Measurements from ENCODE around the gene LBX1. TPM values are rescaled to one million over a fixed set of nuclear protein-coding genes. Genes with fewer than 3 reads are reported as not detected.

LBX1 gene
- total RNA-seq, 1 experiment from 2014 or later = not detected

DNA sequence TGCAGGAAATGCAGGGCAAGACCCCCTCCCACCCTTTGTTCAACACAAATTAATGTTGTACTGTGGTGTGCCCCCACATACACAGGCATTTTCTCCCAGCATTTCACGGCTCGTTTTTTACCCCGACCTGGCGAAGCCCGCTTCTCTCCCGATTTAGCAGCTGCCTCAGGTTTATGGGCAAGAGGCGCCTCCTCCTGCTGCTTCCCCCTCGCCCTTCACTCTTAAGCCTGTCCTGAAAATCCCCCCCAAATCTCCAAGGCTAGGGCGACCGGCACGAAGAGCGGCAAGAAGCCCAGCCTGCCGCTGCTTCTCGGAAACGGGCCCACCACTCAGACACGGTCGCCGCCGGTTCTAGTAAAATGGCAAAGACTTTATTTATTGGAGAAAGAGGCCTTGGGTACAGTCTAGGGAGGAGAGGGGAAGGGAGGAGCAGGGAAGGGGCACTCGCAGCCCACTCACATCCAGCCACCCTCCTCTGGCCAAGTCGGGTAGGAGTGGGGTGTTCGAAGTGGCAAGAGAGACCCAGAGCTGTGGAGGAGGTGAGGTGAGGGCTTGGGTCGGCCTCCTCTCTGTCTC, 3.3 kb downstream of the LBX1 start:
- Histone ChIP-seq H3K4me1 (replicated peaks) (peaks cover 12% of the 10 kb centered on the region), H3K9me3 (replicated peaks) (peaks cover 4% of the 10 kb centered on the region; the same call in 1 of the 2 replicates), H3K27me3 (replicated peaks) (peaks cover 100% of the 10 kb centered on the region), H3K36me3 (no peaks in the 10 kb centered on the region), H3K27ac (no peak overlapping the region), H3K4me3 (no peak overlapping the region)
- DNase-seq (ENCODE audit: low read depth in 1 of 2, low spot score in 2 of 2) = no peak

DNA sequence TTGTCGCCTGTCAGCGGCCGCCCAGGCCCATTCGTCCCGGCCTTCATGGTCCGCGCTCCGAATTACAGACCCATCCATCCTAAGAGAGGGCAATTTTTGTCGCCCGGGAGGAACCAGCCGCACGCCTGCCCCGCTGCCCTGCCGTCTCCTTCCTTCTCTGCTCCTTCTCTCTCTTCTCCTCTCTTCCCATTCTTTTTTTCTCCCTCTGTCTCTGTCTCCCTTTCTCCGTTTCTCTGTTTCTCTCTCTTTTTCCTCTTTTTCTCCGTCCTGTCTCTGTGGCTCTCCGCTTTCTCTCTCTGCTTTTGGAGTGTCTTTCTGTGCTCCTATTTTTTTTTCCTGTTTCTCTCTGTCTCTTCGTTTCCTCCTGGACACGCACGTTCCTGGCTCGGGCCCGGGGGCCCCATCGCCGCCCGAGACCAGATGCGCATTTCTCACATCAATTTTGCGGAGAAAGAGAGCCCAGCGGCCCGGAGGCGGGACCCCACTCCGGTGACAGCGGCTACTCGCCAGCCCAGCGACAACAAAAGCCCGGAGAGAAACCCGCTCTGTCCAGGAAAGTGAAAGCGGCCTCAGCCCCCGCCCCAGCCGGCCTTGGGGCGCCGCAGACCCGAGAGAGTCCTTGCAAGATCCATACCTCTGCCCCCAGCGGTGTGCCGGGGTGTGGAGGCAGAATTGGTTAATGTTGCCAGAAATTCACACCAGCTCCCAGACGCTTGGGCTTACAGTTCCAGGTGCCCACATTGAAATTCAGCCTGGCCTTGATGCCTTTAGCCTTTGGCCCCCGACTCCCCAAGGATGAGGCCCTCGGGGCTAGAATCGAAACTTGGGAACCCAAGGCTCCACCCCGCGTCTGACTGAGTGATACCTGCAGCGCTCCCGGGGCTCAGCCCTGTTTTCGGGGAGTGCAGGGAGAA, 4.1 kb downstream of the LBX1 start:
- no peak overlapping the region for H3K4me3 ChIP-seq
- H3K9me3 ChIP-seq (replicated peaks) = peaks cover 4% of the 10 kb centered on the region; the same call in 1 of the 2 replicates
- H3K4me1 ChIP-seq (replicated peaks) = peaks cover 12% of the 10 kb centered on the region
- H3K27me3 ChIP-seq (replicated peaks) = peaks cover 100% of the 10 kb centered on the region
- no peaks in the 10 kb centered on the region for H3K36me3 ChIP-seq
- no peak overlapping the region for H3K27ac ChIP-seq
- DNase-seq (ENCODE audit: low read depth in 1 of 2, low spot score in 2 of 2) = no peak

DNA sequence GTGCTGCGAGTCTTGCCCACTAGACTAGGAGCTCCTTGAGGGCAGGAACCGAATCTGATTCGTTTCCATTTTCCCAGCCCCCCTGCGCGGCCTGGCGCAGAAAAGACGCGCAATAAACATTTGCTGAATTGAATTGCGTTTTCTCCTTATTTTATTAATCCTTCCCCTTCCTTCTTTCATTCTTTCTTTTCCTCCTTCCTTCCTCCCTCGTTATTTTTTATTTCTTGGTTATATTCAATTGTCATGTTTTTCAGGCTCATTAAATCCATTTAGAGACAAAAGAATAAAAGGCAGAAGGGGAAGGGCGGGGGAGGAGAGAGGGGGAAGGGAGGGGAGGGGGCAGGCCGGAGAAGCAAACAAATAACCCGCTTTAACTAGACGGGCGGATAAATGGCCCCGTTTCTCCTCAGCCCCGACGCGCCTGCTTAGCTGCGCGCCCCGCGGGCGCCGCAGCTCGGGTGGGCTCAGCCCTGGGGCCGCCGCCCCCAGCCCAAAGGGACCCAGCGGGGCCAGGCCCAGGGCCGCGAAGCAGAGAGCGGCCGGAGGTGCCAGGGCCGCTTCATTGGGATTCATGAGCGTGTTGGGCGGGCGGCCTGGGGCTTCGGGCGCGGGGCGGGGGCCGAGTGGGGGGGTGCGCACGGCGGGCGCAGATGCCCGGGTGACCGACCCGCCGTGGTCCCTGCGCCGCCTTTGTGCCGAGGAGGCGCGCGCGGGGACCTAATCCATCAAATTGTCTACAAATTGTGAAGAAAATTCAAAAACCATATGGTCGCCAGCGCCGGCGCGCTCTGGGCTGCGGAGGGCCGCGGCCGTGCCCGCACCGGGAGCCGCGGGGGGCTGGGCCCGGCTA, 5.0 kb downstream of the LBX1 start:
- no peak for DNase-seq (ENCODE audit: low read depth in 1 of 2, low spot score in 2 of 2)
- Histone ChIP-seq H3K36me3 (no peaks in the 10 kb centered on the region), H3K27me3 (replicated peaks) (peaks cover 100% of the 10 kb centered on the region), H3K4me1 (replicated peaks) (peaks cover 12% of the 10 kb centered on the region), H3K27ac (no peak overlapping the region), H3K4me3 (no peak overlapping the region), H3K9me3 (replicated peaks) (peaks cover 4% of the 10 kb centered on the region; the same call in 1 of the 2 replicates)

DNA sequence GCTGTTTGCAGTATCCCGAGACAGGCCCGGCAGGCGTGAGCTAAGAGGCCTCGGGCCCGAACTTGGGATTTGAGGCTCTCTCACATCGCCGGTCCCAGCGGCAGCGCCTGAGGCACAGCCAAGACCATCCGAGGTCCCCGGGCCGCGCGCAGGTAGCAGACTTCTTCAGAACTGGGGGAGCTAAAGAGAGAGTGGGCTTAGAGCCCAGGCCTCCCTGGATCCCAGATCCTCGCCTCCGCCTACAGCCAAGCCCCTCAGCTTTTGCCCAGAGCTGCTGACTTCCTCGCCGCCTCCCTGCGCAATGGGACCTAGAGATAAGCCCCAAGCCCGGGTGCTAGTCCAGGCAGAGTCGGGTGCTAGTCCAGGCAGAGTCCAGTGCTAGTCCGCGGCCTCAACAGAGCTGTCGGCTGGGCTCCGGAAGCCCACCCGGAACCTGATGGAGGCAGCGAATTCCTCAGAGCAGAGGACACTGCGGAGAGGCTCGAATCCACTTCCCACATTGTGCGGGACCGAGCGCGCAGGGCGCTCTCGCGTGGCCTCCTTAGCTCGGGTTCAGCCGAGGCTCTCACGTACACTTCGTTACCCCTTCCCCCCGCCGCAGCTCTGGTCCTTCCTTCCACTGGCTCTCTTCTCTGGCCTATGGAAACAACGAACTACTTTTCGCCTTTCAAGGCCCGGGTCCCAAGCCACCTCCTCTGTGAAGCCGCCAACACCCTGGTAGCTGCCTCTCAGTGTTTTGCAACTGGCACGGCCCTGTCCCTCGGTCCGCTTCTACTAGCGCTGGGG, 5.8 kb downstream of the LBX1 start:
- no peak overlapping the region for H3K4me3 ChIP-seq
- DNase-seq (ENCODE audit: low read depth in 1 of 2, low spot score in 2 of 2) = no peak
- peaks cover 4% of the 10 kb centered on the region; the same call in 1 of the 2 replicates for H3K9me3 ChIP-seq (replicated peaks)
- no peak overlapping the region for H3K27ac ChIP-seq
- H3K4me1 ChIP-seq (replicated peaks) = peaks cover 12% of the 10 kb centered on the region
- H3K27me3 ChIP-seq (replicated peaks) = peaks cover 100% of the 10 kb centered on the region
- no peaks in the 10 kb centered on the region for H3K36me3 ChIP-seq

DNA sequence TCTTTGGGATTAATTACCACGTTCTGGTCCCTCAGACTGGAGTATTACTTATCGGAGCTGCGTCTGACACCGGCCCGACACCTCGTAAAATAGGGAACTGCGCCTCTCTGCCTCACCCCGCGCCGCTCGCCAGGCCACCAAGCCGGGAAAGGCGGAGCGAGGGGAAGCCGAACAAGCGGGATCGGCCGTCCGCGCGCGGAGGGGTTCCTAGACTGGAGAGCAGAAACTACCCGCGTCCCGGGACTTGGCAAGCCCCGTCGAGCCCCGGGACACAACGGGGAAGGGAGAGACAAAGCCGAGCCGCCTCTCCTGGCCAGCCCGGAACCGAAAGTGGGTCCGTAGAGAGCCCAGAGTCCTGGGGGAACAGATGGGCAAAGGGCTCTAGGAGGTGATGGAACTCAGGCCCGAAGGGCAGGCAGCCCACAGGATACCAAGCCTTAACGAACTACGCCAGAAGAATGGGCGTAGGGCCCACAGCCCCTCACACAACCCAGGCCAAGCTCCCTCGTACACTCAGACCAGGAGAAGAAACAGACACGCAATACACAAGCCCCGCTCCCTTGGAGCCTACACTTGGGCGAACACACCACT, 6.5 kb downstream of the LBX1 start:
- Histone ChIP-seq H3K4me3 (no peak overlapping the region; the same call in 1 of the 2 replicates), H3K27me3 (replicated peaks) (peaks cover 100% of the 10 kb centered on the region), H3K9me3 (replicated peaks) (peaks cover 4% of the 10 kb centered on the region; the same call in 1 of the 2 replicates), H3K27ac (no peak overlapping the region), H3K4me1 (replicated peaks) (peaks cover 12% of the 10 kb centered on the region), H3K36me3 (no peaks in the 10 kb centered on the region)
- no peak for DNase-seq (ENCODE audit: low read depth in 1 of 2, low spot score in 2 of 2)

DNA sequence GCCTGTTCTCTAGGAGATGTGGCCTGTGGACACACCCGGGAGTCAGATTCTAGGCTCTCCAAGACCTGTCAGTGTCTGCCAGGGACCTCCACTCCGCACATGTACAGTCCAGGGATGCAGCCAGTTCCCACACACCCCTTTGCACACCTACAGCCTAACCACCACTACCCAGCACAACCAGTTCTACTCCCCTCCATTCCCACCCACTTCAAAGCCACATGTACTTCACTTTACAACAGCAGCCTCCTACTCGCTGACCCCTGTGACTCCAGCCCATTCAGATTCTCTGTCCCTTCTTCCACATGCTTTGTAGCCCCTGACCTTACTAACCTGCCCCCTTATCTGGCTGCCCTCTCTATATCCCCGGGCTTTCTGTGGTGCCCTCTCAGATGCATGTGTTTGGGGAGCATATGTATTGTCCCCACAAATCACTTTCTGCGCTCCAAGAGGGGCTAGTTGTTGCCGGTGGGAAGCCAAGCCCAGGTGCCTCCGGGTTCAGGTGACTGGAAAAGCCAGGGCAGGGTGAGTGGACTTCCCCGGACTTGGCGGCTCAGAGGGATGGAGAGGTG, 7.2 kb downstream of the LBX1 start:
- Histone ChIP-seq H3K27me3 (replicated peaks) (peaks cover 100% of the 10 kb centered on the region), H3K36me3 (no peaks in the 10 kb centered on the region), H3K27ac (no peak overlapping the region), H3K4me1 (replicated peaks) (peaks cover 12% of the 10 kb centered on the region), H3K9me3 (replicated peaks) (peaks cover 5% of the 10 kb centered on the region; the same call in 1 of the 2 replicates), H3K4me3 (no peak overlapping the region)
- no peak for DNase-seq (ENCODE audit: low read depth in 1 of 2, low spot score in 2 of 2)

DNA sequence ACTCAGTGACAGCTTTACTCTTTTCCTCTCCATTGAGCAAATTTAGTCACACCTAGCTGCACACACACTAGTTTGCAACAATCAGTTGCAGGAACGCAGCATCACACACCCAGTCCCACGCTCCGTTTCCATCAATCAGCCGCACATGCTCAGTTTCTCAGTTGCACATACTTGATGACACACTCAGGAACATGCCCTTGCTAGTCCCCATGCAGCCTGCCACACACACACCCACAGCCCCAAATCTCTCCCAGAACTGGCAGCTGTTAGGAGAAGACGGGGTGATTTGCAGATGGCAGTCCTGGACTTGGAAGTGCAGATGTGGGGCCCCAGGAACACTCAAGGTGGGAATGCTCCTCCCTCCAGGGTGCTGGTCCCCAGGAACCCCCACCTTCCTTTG, 7.7 kb downstream of the LBX1 start:
- DNase-seq (ENCODE audit: low read depth in 1 of 2, low spot score in 2 of 2) = no peak
- Histone ChIP-seq H3K4me1 (replicated peaks) (peaks cover 12% of the 10 kb centered on the region), H3K9me3 (replicated peaks) (peaks cover 4% of the 10 kb centered on the region; the same call in 1 of the 2 replicates), H3K36me3 (no peaks in the 10 kb centered on the region), H3K4me3 (no peak overlapping the region), H3K27me3 (replicated peaks) (peaks cover 100% of the 10 kb centered on the region), H3K27ac (no peak overlapping the region)

DNA sequence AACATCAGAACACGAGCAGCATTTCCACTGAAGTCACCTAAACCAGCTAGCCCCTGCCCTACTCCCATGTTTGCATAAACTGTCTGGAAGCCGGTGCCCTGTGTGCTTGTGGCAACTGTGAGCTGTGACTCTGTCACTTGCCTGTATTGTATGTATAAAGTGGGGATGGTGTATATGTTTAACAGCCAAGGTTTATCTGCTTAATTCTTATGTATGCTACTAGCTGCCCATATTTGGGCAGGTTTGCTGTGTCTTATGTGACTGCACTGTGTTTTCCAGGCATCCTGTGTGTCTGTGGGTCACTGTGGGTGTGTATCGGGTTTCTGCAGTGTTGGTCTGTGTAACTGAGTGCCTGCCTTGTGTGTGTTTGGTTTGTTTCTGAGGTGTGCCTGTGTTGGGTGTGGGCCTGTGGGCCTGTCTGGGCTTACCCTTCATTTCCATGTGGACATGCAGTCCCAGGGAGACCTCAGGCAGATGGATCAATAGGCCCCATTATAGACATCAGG, 9.3 kb downstream of the LBX1 start:
- H3K9me3 ChIP-seq (replicated peaks) = peaks cover 4% of the 10 kb centered on the region; the same call in 1 of the 2 replicates
- H3K27ac ChIP-seq = no peak overlapping the region
- no peak for DNase-seq (ENCODE audit: low read depth in 1 of 2, low spot score in 2 of 2)
- no peak overlapping the region for H3K4me3 ChIP-seq
- peaks cover 9% of the 10 kb centered on the region for H3K4me1 ChIP-seq (replicated peaks)
- H3K36me3 ChIP-seq = no peaks in the 10 kb centered on the region
- H3K27me3 ChIP-seq (replicated peaks) = peaks cover 100% of the 10 kb centered on the region

DNA sequence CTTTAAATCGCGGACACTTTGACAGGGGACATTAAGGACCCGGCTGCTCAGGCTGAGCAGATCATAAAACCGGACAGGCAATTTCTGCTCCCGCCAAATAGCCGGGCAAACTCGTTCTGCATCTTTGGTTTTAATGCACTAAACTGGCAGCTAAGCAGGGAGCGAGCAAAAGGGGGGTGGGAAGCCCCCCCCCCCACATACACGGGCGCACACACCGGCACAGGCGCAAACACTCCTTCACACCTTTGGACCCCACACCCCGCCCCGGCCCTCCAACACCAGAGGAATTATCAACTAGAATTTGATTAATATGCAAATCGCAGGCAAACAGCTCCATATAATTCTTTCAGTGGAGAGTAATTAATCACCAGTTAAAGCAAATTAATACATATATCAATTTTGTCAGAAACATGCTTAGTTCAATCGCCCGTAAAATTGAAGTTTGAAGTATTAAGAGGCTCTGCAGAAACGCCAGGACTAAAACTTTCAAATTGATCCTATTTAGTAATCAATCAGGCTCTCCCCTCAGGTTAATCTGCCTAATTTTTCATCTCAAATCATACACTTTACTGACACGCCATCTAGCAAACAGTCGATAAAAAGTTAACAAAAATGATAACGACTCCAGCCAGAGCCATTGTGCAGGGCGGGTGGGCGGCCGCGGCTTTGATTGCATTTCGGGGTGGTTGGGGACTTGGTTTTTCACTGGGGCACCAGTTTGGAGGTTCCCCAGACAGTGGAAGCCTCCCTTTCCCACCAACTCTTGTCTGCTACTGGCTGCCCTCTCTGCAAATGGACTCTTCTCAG, 9.9 kb downstream of the LBX1 start:
- H3K4me3 ChIP-seq = no peak overlapping the region
- peaks cover 4% of the 10 kb centered on the region; the same call in 1 of the 2 replicates for H3K9me3 ChIP-seq (replicated peaks)
- peaks cover 6% of the 10 kb centered on the region for H3K4me1 ChIP-seq (replicated peaks)
- DNase-seq (ENCODE audit: low read depth in 1 of 2, low spot score in 2 of 2) = no peak
- H3K27ac ChIP-seq = no peak overlapping the region
- peaks cover 100% of the 10 kb centered on the region for H3K27me3 ChIP-seq (replicated peaks)
- no peaks in the 10 kb centered on the region for H3K36me3 ChIP-seq

DNA sequence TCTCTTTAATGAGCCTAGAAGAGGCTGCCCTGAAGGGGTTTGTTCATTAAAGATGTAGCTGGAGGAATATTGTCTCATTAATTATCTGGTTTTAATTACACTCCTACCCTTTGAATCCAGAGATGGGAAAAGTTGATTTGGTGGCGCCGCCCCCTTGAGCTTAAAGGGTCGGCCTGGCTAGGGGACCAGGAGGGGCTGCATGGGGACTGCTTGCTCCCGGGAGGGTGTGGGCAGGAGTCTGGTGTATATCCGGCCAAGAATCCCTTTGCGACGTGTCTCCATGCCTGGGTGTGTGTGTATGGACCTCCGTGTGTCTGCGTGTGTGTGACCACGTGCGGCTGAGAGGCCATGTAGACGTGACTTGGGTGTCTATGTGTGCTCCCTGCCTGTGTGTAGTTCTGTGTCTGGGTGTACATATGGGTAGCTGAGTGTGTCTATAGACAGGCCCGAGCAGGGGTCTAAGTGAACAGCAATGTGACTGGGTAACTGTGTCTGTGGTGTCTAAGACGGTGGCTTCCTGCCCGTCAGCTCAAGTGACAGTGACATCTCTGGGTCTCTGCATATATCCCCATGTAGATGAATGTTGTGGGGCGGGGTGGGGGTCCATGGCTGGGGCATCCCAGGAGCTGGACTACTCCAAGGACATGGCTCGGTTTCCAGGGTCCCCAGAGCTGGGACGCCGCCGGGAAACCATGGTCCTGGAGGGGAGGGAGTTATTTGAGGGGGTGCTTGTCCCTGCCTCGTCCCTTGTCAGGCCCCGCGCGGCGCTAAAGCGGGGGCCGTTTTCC, 10.7 kb downstream of the LBX1 start:
- Histone ChIP-seq H3K4me1 (replicated peaks) (peaks cover 11% of the 10 kb centered on the region), H3K4me3 (no peak overlapping the region), H3K27me3 (replicated peaks) (peaks cover 96% of the 10 kb centered on the region), H3K9me3 (replicated peaks) (peaks cover 4% of the 10 kb centered on the region; the same call in 1 of the 2 replicates), H3K27ac (no peak overlapping the region), H3K36me3 (no peaks in the 10 kb centered on the region)
- no peak for DNase-seq (ENCODE audit: low read depth in 1 of 2, low spot score in 2 of 2)

Measured in SJSA1 (cell line).